HG02885 (cell line): ENCODE data around the gene RAB3GAP1.
"Not testable (repeated sequence)": the region's sequence is repeated elsewhere in the genome, so short reads cannot be mapped to it uniquely, and the experiment has no call there.

ENCODE experiments used
- ATAC-seq: cut with Tn5 transposase; IDR thresholded peaks from one replicate; pipeline ENCODE4 v1.9.1; 2021; ENCODE audit warnings: mild to moderate bottlenecking; ENCODE audit not compliant: unreplicated experiment, poor library complexity

RAB3GAP1 gene

DNA sequence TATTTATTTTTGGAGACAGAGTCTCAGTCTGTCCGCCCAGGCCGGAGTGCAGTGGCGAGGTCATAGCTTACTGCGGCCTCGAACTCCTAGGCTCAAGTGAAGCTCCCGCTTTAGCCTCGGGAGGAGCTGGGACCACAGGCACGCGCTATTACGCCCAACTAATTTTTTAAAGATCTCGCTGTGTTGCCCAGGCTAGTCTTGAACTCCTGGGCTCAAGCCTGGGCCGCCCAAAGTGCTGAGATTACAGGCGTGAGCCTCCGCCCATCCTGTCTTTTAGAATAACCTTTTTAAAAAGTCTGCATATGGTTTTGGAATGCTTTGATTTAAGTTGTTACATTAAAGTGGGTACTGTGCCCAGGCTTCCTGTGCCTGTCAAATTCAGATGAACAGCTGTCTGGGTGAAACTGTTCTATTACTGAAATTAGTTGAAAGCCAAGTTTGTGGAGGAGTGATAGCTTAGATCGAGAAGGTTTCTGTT is 944 bp downstream of the RAB3GAP1 start:
- peak; percentile 33 for ATAC-seq

DNA sequence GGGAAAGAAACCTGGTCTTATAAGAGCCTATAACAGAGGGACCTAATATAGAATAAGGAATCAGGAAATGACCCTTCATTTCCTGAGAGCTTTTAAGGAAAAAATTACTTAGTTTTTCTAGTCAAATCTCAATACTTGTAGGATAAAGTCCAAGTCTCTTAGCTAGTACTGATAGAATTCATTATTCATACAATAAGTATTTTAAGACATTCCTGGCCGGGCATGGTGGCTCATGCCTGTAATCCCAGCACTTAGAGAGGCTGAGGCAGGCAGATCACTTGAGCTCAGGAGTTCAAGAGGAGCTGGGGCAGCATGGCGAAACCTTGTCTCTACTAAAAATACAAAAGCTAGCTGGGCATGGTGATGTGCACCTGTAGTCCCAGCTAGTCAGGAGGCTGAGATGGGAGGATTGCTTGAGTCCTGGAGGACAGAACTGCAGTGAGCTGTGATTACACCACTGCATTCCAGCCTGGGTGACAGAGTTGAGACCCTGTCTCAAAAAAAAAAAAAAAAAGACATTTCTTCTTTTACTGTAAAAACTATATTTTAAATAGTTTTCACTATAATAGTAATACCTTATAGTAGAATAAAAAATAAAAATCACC is 3.2 kb downstream of the RAB3GAP1 start:
- no peak for ATAC-seq

DNA sequence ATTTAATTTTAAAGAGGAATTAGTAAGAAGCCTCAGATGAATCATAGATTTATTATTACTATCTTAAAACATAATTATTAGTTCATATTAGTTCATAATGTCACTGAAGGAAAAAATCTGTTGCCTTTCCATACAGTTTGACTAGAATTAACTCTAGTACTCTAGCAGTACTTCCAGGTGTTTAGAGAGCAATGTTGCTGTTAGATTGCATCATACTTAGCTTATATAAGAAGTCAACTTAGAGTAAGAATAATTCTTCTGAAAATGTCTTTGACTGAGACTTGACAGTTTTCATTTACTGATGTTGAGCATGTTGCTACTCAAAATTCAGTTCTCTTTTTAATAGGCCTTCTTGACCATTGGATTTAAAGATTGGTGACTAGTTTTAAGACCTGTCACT is 4.7 kb downstream of the RAB3GAP1 start:
- no peak for ATAC-seq

DNA sequence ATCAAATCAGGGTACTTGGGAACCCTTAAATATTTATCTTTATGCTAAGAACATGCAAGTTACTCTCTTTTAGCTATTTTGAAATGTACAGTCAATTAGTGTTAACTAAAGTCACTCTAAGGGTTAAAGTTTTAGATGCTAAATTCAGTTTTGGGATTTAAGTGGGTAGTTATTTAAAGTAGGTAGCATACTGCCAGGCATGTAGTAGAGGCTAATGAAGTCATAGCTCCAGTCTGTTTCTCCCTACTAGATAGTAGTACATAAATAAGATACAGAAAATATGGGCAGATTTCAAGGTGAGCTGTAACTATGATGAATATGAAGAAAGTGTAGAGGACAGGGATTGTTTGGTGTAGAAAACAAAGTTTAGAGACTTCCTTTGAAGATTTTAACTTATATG is 7.5 kb downstream of the RAB3GAP1 start:
- no peak for ATAC-seq

DNA sequence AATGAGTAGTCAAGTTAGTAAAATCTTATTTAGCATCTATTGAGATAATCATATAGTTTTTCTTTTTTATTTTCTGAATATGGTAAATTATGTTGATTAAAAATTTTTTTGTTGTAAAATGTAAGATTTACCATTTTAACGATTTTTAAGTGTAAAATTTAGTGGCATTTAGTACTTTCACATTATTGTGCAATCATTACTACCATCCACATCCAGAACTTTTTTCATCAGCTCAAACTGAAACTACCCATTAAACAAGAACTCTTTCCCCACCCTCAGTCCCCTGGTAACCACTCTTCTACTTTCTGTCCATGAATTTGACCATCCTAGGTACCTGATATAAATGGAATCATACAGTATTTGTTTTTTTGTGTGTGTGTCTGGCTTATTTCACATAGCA is 11.1 kb downstream of the RAB3GAP1 start:
- no peak for ATAC-seq

DNA sequence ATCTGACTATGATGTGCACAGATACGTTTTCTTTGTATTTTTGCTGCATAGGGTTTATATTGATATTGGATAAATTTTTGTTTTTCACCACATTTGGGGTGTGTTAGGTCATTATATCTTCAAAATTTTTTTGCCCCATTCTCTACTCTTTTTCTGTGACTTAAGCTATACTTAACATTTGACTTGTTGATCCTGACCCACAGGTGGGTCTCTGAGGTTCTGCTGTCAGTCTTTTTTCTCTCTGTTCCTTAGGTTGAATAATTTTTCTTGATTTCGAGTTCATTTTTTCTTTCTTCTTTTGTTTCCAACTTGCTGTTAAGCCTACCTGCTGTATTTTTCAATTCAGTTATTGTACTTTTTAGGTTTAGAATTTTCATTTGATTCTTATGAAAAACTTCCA is 12.1 kb downstream of the RAB3GAP1 start:
- no peak for ATAC-seq

DNA sequence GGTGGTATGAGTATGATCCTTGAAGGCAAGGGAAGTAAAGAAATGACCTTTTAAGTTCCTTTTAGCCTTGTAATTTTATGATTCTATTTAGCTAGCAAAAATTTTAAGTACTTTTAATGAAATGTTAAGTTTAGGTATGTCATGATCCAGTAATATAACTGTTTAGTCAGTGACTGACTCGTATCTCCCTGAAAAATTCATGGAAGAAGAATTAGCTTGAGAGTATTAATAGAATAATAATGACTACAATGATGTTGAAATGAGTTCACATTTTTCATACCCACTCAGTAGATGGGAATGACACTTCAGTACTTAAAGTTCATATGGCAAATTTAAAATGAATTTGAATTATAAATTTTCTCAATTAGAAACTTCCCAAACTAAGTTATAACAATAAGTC is 14.6 kb downstream of the RAB3GAP1 start:
- no peak for ATAC-seq

DNA sequence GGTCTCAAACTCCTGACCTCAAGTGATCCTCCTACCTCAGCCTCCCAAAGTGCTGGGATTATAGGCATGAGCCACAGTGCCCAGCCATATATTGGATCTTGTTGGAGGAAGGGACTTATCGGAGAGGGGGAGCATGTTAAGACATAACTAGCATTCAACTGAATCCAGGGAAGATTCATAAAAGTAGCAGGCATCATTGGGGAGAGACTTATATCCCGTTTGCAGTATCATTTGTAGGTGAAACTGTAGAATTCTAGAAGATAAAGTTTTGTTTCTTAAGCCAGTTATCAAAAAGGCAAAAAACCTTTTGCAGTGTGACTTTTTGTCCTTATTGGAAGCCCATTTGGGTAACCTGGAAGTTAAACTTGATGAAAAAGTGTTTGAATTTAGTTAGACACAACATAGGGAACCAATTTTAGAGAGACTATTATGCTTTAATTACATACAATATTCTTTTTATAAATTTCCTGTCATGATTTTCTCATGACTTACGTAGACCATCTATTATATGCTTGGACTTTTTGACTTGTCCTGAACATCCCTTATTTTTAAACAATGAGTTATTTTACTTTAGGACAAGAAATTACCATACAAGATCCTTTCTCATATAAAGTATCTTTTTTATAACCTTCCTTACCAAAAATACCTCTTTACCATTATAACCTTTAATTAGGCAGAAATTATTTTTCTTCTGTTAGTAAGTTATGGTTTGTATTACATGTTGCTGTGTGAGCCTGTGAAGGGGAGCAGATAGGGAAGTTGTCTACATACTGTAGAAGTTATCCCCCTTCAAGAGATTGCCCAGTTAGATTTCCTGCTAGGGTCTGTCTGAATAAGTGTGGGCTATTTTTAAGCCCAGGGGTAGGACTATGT is 20.3 kb downstream of the RAB3GAP1 start:
- no peak for ATAC-seq

DNA sequence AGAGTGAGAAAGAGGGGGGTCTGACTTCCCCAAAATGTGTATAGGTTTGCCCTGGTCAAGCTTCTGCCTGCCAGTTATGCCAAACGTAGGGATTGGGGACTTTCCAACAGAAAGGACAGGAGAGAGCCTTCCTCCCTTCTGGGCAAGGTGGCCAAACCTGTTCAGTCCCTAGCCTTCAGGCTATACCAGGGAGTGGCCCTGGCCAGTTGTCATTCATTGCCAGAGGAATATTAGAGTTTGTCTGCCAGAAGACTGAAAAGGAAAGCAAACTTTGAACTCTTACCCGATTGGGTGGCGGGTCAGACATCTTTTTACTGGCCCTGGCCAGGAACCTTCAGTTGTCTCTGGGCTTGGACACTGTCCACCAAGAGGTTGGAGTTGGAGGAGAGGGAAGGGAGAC is 22.1 kb downstream of the RAB3GAP1 start:
- ATAC-seq: no peak

DNA sequence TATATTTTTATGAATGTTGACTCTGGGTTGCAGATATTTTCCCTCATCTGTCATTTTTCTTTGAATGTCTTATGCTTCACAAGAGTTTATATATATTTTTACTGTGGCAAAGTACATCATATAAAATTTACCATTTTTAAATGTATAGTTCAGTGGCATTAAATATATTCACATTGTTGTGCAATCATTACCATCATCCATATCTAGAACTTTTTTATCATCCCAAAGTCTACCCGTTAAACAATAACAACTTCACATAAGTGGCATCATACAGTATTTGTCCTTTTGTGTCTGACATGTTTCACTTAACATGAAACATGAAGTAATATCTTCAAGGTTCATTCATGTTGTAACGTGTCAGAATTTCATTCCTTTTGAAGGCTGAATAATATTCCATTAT is 24.5 kb downstream of the RAB3GAP1 start:
- no peak for ATAC-seq

DNA sequence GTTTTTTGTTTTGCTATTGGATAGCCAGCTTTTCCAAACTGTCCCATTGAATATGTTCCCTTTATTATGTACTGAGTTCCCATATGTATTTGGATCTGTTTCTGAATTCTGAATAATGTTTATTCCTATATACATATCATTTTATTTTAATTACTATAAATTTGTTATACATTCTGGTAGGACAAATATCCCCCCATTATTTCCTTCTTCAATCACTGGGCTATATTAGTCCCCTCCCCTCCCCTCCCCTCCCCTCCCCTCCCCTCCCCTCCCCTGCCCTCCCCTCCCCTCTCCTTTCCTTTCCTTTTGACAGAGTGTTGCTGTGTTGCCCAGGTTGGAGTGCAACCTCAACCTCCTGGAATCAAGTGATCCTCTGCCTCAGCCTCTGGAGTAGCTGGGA is 26.3 kb downstream of the RAB3GAP1 start:
- ATAC-seq: no peak

DNA sequence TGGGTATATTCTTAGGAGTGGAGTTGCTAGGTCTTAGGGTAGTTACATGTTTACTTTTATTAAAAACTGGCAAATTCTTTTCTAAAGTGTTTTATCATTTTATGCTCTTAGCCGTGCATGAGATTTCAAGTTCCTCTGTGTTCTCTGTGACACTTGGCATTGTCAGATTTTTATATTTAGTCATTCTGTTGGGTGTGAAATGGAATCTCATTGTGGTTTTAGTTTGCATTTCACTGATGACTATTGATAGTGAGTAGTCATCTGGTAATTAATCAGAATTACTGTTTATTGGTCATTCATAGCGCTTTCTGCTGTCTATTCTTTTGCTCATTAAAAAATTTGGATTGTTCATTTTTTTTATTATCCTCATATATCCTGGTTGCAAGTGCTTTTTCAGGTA is 34.1 kb downstream of the RAB3GAP1 start:
- ATAC-seq: no peak

DNA sequence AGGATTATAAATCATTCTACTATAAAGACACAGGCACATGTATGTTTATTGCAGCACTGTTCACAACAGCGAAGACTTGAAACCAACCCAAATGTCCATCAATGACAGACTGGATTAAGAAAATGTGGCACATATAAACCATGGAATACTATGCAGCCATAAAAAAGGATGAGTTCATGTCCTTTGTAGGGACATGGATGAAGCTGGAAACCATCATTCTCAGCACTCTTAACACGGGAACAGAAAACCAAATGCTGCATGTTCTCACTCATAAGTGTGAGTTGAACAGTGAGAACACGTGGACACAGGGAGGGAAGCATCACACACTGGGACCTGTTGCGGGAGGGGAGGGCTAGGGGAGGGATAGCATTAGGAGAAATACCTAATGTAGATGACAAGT is 37.5 kb downstream of the RAB3GAP1 start:
- ATAC-seq: not testable (repeated sequence)

DNA sequence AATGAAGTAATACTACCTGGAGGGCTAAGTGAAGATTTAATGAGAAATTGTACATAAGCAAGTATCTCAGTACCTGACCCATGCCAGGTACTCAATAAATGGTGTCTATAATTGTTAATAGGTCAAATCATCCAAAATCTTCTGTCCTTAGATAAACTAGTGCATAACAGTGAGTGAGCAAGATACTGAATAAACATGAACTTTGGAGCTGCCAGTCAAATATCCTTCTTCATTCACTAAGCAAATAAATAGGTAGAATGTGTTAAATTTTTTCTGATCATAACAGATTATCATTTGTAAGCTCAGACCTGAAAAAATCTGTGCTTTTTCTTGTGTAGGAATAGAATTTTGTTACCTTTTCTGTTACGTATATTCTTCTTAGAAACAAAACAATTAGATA is 39.6 kb downstream of the RAB3GAP1 start:
- ATAC-seq: no peak

DNA sequence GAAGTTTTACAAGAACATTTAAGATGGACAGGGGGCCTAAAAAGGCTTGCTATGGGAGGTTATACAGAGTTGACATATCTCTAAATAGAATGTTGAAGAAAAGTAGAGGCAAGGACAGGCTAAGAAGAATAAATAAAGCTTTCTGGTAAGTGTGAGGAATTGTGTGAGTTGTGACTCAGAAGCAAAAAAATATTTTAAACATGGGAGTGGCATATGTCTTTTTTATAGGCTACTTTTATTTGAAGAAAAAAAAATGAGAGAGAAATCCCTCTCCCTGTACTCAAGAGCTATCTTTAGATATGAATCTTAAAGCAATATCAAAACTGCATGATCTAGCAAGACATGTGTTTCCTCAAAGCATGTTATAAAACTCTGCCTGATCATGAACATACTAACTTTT is 41.1 kb downstream of the RAB3GAP1 start:
- no peak for ATAC-seq

DNA sequence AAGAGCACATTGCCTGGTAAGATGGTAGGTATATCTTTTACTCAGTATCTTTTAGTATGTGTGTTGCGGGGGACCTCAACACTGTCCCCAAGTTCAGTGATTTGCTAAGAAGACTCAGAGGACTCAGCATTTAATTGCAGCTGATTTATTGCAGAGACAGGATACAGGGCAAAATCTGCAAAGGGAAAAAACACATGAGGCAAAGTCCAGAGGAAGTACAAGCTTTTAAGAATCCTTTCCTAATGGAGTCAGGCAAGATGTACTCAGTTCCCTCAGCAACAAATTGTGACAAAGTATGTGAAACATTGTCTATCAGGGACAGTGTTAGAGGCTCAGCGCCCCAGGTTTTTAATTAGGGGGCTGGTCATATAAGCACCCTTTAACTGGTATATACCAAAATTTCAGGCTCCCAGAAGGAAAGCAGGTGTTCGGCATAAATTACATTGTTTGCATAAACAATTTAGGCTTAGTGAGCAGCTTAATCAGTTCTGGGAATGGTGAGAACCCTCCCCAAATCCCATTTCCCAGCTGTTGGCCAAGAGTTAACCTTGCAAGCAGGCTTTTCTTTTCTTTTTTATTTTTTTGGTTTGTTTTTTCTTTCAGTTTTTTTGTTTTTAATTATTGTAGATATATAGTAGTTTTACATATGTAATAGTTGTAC is 41.7 kb downstream of the RAB3GAP1 start:
- no peak for ATAC-seq

DNA sequence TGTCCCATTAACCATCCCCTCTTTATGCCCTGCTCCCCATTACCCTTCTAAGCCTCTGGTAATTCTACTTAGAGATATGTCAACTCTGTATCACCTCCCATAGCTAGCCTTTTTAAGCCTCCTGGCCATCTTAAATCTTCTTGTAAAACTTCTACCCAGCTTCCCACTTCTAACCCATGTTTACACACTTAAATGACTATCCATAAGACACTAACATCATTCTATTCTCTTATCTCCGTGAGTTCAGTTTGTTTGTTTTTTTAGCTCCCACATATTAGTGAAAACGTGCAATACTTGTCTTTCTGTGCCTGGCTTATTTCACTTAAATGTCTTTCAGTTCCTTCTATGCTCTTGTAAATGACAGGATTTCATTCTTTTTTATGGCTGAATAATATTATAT is 42.4 kb downstream of the RAB3GAP1 start:
- no peak for ATAC-seq

DNA sequence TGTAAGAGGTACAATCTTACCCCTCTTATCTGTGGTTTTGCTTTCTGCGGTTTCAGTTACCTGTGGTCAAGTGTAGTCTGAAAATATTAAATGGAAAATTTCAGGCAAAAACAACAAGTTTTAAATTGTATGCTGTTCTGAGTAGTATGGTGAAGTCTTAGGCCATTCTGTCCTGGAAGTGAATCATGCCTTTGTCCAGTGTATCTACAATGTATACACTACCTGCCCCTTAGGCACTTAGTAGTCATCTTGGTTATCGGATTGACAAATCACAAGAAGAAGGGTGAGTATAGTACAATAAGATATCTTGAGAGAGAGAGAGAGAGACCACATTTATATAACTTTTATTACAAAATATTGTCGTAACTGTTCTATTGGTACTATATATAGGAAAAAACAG is 43.5 kb downstream of the RAB3GAP1 start:
- no peak for ATAC-seq

DNA sequence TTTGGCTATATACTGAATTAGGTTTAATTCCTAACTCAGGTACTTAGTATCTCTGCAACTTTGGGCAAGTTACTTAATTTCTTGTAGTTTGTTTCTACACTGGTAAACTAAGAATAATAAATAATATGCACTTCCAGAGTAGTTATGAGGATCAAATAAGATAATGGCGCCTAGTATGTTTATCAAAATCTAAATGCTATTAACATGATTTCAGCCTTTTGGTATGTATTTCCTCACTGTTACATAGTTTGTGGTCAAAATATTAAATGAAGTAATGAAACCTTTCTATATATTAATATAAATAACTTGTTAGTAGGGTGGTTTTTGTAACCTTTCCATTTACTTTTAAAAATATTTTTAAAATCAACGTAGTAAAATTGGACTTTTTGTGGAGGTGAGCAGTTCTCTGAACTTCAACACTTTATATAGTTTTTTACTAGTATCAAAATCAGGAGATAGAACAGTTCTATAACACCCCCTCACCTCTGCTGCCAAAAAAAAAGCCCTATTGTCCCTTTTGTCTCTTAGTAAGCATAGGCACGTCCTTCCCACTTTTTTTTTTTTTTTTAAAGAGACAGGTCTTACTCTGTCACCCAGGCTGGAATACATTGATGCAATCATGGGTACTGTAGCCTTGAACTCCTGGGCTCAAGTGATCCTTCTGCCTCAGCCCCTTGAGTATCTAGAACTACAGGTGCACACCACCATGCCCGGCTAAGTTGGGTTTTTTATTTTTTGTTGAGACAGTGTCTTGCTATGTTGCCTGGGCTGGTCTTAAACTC is 44.8 kb downstream of the RAB3GAP1 start:
- no peak for ATAC-seq

DNA sequence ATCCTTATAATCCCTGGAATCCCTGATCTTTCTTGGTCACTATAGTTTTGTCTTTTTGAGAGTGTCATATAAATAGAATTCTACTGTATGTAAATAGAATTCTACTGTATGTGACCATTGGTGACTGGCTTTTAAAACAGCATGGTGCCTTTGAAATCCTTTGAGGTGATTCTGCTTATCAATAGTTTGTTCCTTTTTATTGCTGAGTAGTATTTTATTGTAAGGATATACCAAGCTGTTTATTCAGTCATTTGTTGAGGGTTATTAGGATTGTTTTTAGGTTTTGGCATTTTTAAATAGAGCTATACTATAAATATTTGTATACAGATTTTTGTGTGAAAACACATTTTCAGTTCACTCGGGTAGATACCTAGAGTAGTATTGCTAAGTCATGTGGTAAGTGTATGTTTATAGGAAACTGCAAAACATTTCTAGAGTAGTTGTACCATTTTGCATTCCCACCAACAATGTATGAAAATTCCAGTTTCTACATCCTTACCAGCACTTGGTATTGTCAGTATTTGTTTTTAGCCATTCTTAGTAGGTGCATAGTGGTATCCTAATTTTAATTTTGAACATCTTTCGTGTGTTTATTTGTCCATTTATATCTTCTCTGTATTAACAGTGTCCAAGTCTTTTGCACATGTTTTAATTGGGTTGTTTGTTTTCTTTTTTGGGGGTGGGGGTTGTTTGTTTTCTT is 45.6 kb downstream of the RAB3GAP1 start:
- ATAC-seq: no peak
